Measurements from ENCODE around the gene HADH.
"Not testable (repeated sequence)": the region's sequence is repeated elsewhere in the genome, so short reads cannot be mapped to it uniquely, and the experiment has no call there.

HADH gene

DNA sequence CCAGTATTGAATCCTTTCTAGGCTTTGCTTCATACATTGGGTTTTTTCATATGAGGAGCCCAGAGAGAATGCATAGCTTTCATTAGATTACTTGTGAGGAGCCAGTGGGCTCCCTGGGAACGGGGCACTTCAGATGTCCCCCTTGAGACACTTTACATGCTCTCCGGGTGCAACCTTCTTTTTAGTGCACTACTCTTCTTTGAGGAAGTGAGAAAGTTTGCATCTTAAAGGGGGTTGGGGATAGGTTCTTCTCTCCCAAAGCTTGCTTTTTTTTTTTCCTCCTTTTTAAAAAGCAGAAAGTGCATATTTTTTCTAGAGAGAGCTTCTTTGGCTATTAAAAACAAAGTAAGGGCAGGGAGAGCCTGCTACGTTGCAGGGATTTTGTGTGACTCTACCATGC is 4.3 kb downstream of the HADH start:
- H3K4me3 ChIP-seq (ENCODE audit: low read depth, low read length), result no peak overlapping the region
- no peak for DNase-seq (ENCODE audit: low read depth)

DNA sequence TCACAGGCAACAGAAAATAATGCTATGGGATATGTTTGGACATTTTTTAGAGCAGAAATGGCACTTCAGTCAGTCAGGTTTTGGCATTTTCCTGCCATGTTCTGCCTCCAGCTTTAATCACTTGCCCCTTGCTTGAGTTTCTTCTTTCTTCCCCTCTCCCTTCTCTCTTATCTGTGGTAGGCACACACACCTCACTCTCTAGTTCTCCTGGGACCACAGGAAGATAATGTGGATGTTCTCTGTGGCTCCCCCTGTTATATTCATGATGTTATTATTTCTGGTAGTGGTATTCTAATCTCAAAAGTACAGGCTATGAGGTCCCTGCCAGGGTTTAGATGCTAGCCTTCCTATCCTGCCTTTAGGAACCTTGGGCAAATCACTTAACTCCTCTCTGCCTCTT is 5.2 kb downstream of the HADH start:
- DNase-seq (ENCODE audit: low read depth), result no peak
- H3K4me3 ChIP-seq (ENCODE audit: low read depth, low read length), result no peak overlapping the region

DNA sequence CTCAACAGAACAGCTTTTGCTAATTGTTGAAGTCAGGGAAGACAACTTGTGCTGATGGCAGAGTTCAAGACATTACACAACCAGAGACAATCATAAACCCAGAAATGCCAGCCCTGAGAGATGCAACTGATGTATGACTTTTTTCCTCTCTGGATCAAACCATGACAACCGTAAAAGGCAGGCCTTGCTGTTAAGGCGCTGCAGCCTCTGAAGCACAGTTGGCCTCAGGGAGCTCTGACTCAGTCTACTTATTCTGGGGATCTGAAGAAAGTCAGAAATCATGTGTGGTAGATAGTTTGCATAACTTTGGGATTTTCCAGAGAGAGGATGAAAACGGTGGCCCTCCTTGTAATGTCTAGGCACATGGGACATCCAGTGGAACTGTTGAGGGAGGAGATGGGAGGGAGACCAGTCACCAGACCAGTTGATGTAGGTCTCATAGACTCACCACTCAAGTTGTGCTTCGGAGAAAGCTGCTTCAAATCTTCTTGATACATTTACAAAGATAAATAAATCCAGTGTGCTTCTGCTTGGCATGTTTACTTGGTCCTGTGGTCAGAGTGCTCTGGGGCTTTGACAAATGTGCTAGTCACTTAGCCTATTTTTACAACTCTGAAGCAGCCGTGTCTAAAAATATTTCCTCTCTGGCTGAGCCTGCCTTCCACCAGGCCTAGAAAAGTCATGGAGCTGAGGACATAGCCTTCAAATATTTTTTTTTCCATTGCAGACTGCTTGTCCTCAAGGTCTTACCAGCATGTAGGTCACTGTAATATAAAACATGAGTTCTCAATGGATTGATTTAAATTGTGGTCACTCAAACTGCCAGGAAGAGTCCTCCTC is 7.5 kb downstream of the HADH start:
- DNase-seq (ENCODE audit: low read depth), result peak; percentile 44
- no peak overlapping the region for H3K4me3 ChIP-seq (ENCODE audit: low read depth, low read length)

GRCh38 chr4:107997794-107998193 is 8.1 kb downstream of the HADH start:
- no peak for DNase-seq (ENCODE audit: low read depth)
- no peak overlapping the region for H3K4me3 ChIP-seq (ENCODE audit: low read depth, low read length)

DNA sequence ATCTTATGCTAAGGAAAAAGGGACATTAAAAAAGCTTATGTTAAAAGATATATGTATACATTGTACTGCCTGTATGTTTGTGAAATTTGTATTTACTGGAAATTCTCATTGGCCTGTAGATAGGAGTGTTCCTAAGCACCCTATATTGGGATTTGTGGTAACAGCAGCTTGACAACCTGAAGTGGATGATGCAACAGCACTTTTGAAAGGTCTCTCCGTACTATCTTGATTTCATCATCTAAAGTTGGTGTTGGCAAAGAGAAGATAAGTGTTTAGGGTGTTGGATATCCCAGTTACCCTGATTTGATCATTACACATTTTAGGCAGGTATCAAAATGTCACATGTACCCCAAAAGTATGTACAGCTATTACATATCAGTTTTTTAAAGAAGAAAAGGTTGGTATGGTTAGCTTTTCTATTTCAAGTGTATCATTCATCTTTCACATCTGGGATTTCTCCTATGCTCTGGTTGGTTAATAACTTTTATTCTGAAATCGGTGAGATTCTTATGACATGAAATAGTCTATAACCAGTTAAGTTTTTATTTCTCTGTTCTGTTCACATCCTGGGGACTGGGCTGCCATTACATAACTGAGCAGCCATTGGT is 10.3 kb downstream of the HADH start:
- no peak overlapping the region for H3K4me3 ChIP-seq (ENCODE audit: low read depth, low read length)
- no peak for DNase-seq (ENCODE audit: low read depth)

DNA sequence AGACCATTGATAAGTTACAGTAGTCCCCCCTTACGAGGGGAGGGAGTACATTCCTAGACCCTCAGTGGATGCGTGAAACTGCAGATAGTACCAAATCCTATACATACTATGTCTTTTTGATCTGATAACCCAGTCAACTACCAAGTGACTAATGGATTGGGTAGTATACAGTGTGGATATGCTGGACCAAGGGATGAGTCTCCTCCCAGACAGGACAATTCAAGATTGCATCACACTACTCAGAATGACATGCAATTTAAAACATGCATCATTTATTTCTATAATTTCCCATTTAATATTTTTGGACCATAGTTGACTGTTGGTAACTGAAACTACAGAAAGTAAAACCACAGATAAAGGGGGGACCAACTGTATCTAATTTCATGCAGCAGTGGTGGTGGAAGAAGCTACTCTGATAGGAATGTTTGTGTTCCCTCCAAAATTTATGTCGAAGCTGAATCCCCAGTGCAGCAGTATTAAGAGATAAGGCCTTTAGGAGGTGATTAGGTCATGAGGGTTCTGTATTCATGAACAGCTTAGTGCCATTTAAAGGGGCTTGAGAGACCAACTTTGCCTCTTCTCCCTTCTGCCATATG is 11.9 kb downstream of the HADH start:
- DNase-seq (ENCODE audit: low read depth), result no peak
- H3K4me3 ChIP-seq (ENCODE audit: low read depth, low read length), result no peak overlapping the region

GRCh38 chr4:108003982-108004515 is 14.4 kb downstream of the HADH start:
- DNase-seq (ENCODE audit: low read depth), result no peak
- H3K4me3 ChIP-seq (ENCODE audit: low read depth, low read length), result no peak overlapping the region

DNA sequence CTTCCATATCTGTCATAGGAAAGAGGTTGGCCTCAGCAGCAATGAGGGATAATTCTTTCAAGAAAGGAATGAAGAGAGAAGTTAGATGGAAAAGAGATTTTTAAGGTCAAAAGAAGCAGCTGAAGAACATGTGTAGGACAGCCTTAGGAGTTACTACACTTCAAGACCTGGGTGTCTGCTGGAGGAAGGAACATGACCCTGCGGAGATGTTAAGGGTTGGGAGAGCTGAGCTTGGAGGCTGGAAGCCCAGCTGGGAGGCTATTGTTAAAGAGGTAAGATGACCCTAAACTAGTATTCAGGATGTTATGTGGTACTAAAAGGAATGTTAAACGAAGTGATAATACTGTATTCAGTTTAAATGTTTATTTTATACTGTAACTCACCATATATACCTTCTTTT is 15.0 kb downstream of the HADH start:
- no peak overlapping the region for H3K4me3 ChIP-seq (ENCODE audit: low read depth, low read length)
- DNase-seq (ENCODE audit: low read depth), result no peak

DNA sequence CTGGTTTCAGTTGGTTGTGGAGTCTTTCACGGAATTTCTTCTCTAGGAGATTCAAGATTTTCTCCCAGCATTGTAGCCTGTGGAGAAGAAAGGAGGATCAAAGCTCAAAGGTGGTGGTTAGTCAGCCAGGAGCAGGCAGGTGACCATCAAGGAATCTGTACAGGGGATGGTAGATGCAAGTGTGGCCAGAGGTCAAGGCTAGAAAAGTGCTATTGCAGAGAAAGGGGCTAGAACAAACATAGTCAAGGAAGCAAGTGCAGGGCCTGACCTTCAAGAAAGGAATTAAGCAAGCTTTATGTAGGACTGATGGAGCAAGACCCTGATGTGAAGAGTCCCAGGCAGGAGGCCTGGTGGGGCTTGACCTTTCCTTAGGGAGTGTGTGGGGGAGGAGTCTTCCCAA is 16.1 kb downstream of the HADH start:
- no peak for DNase-seq (ENCODE audit: low read depth)
- no peak overlapping the region for H3K4me3 ChIP-seq (ENCODE audit: low read depth, low read length)

DNA sequence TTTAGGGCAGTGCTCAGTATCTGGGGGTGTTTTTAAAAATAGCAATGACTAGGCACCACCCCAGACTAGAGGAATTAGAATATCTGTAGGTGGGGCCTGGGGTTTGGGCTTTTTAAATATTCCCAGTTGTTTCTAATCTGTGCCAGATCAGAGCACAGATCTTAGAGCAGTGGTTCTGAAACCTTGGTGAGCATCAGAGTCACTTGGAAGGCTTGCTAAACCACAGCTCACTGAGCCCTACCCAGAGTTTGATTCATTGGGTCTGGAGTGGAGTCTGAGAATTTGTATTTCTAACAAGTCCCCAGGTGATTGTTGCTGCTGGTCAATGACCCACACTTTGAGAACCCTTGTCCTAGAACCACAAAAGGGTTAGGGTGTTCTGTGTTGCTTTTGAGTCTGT is 16.7 kb downstream of the HADH start:
- no peak for DNase-seq (ENCODE audit: low read depth)
- H3K4me3 ChIP-seq (ENCODE audit: low read depth, low read length), result no peak overlapping the region

- H3K4me3 ChIP-seq (ENCODE audit: low read depth, low read length), result no peak overlapping the region
- DNase-seq (ENCODE audit: low read depth), result no peak
Measured at GRCh38 chr4:108007984-108008383, 18.3 kb downstream of the HADH start.

DNA sequence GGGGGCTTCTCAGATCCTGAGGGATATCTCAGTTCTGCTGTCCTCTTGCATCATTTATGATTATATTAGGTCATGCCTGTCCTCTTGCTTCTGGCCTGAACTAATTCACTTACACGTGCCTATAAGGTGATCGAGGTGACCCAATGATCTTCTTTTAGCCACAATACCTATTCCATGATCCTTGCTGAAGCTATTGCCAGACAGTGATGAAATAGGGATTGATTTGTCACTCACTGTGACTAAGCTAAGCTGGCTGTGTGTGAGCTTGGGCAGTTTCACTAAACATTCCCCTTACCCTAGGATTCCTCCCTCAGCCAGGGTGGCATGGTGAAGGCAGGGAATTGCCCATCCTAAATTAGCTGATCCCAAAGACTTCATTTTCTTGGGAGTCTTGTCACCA is 19.0 kb downstream of the HADH start:
- H3K4me3 ChIP-seq (ENCODE audit: low read depth, low read length), result no peak overlapping the region
- DNase-seq (ENCODE audit: low read depth), result peak; percentile 61

GRCh38 chr4:108010167-108010566 is 20.5 kb downstream of the HADH start:
- DNase-seq (ENCODE audit: low read depth), result peak; percentile 48

DNA sequence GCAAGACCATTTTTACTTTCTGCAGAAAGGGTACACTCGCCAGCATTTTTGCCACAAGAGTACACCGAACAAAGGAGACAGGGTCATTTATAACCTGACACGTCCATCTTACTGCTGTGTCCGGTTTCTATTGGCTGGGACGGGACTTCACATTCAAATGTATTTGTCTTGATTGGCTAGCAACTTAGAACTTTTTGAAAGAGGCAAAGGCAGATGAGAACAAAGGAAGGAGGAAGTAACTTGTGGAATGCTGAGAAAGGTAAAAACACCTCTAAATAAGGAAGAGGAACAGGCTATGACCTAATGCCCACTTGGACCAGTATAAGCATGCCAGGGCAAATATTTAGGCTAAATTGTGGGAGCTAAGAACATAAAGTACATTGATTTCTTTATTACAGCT is 22.7 kb downstream of the HADH start:
- not testable (repeated sequence) for H3K4me3 ChIP-seq (ENCODE audit: low read depth, low read length)

More at GRCh38 chr4:108010167-108010566, 20.5 kb downstream of the HADH start:
- H3K4me3 ChIP-seq (ENCODE audit: low read depth, low read length), result no peak overlapping the region

DNA sequence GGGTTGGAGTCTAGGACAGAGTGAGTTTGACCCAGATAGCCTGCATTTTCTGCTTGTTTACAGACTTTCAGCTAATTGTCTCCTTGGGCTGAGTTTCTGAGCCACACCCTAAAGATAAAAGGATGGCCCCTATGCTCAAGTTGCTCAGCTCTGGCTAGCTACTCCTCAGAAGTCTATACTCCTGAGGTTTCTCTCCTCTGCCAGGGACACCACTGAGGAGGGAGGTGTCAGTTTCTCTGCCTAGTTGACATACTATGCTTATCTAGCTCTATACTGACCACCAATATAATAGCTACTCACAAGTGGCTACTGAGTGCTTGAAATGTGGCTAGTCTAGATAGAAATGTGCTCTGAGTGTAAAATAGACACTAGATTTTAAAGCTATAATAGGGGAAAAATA is 23.6 kb downstream of the HADH start:
- no peak overlapping the region for H3K4me3 ChIP-seq (ENCODE audit: low read depth, low read length)
- DNase-seq (ENCODE audit: low read depth), result no peak

More for the DNA sequence above, 22.7 kb downstream of the HADH start:
- DNase-seq (ENCODE audit: low read depth), result not testable (repeated sequence)

GRCh38 chr4:108013955-108014354 is 24.3 kb downstream of the HADH start:
- no peak for DNase-seq (ENCODE audit: low read depth)
- no peak overlapping the region for H3K4me3 ChIP-seq (ENCODE audit: low read depth, low read length)

DNA sequence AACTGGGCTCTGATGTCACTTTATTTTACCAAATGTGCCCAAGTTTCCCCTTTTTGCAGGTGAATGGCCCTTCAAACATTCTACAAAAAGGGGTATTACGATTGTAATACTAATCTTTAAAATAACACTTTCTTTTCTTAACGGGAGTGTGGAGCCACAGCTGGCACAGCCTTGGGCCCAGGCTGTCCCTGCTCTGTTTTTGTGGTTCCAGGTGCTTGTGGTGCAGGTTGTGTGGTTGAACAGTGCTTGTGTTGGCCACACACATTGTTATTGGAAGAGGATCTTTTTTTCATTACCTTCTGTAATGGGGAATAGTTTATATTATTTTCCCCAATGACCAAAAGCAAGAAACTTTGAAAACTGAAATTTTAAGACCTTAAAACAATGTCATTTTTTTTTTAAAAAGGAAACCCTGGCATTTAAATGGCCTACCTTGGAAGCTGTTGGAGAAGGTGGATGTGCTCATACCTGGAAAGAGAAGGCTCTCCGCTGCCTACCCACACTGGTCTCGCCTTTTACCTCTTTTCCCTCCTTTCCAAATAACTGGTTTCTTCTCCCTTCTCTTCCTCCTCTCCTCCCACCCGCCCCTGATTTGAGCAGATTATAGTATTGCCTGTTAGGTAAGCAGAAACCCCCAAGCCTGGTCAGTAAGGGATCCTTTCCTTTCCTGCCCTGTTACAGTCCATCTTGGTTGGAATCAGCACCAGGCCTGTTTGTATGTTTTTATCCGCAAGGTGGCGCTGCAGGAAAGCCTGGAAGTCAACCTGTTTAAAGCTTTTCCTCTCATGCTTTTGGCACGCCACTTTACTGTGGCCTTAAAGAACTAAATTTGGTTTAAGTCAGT is 28.6 kb downstream of the HADH start:
- no peak overlapping the region for H3K4me3 ChIP-seq (ENCODE audit: low read depth, low read length)
- peak; percentile 31 for DNase-seq (ENCODE audit: low read depth)

DNA sequence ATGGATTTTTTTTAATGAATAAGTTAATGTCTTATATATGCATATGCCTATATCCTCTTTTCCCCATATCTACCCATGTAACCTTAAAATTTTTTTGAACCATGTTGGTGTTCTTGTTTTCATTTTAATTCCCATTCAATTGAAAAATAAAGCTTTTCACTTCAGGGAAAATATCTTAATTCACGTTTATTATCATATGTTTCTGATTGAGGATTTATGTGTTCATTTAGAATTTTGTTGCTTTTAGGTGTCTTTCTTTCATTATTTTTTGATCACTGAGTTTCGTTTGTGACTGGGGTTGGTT is 29.1 kb downstream of the HADH start:
- no peak for DNase-seq (ENCODE audit: low read depth)
- no peak overlapping the region for H3K4me3 ChIP-seq (ENCODE audit: low read depth, low read length)

DNA sequence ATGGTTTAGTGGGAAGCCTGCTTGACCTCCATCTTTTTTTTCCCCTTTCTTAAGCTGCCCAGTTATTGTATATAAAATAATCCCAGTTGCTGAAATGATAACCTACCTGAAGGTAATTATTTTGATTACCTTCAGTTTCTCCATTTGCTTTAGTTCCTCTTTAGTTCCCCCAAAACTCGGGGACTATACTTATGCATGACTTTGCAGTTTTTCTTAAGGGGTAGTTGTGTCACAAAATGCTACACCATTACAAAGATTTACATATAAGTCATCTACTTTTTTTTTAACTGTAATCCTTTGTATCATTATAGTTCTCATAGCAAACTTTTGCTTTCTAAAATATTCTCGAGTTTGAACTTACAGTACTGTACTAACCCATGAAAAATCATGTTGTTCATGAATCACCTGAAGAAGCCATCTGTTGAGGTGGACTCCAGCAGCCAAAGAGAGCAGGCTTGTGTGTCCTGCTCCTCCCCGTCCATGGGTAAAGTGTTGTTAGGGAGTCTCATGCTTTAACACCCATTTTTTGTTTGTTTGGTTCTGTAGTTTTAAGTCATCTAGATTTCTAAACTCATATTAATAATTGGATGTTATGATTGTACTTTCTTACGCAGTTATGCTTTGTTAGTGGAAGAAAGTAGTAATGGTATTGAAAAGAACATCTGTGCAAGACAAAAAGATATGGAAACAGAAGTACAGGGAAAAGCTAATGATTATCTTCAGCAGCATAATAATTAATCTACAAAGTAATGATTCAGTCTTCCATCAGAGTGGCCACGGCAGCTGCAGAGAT is 34.6 kb downstream of the HADH start:
- H3K4me3 ChIP-seq (ENCODE audit: low read depth, low read length), result no peak overlapping the region
- DNase-seq (ENCODE audit: low read depth), result no peak
